HG03060 (cell line): ENCODE data around the gene RGL2.
"Not testable (repeated sequence)": the region's sequence is repeated elsewhere in the genome, so short reads cannot be mapped to it uniquely, and the experiment has no call there.

Experiments
- ATAC-seq: cut with Tn5 transposase; IDR thresholded peaks from one replicate; pipeline ENCODE4 v1.9.1; 2021; ENCODE audit warnings: low read depth, moderate number of reproducible peaks; ENCODE audit not compliant: unreplicated experiment

Gene RGL2

GRCh38 chr6:33275795-33276580 lies 22.8 kb downstream of the RGL2 start:
- not testable (repeated sequence) for ATAC-seq

GRCh38 chr6:33273924-33274902 lies 24.5 kb downstream of the RGL2 start:
- ATAC-seq, result no peak

- no peak for ATAC-seq
Measured at GRCh38 chr6:33273129-33273923, 25.4 kb downstream of the RGL2 start.

GRCh38 chr6:33272275-33273128 lies 26.2 kb downstream of the RGL2 start:
- ATAC-seq, result no peak

DNA sequence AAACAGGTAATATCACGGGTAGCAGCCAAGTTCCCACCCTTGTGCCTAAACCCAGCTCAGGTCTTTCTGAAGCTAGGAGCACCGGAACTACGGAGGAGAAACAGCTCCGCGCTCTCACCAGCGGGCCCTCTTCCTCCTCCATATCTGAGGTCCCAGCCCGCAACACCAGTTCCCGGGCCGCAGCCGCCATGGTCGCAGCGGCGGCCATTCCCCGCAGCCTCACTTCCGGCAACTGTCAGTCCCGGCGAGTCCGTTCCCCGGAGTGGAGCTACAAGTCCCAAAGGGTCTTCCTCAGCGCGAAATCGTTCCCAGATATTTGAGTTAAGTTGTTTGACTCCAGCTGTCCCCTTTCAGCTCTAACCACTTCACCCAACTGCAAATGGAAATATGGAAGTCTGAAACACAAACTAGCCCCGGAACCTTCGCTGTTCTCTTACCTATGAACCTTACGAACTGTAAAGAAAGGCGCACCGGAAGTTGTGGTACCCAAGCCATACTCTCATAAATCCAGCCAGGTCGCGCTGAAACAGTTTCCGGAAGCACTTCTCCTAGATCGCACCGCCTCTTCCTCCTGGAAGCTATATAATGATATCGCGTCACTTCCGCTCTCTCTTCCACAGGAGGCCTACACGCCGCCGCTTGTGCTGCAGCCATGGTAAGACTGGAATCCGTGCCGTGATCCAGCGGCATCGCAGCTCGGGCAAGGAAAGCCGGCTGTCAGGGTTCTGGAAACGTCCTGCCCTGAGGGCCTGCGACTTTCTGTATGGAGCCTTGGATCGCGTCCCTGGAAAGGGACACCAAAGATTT lies 27.1 kb downstream of the RGL2 start, which contains the start of the genes RPS18 and VPS52:
Gene RPS18, plus strand, starts transcription at position 608 of the 807 bp plus-strand sequence. Its CDS starts 45 bp downstream, at position 653.
Gene VPS52, minus strand, starts transcription at position 409 of the 807 bp plus-strand sequence. Its CDS starts 201 bp downstream, at position 208.
- peak; percentile 79 for ATAC-seq

- peak; percentile 13 for ATAC-seq
Measured at GRCh38 chr6:33271117-33271467, 27.6 kb downstream of the RGL2 start.

GRCh38 chr6:33264015-33264414 lies 34.7 kb downstream of the RGL2 start:
- ATAC-seq, result no peak

- ATAC-seq, result not testable (repeated sequence)
Measured at GRCh38 chr6:33262490-33262889, 36.3 kb downstream of the RGL2 start.

GRCh38 chr6:33259032-33259431 lies 39.7 kb downstream of the RGL2 start:
- ATAC-seq, result no peak

- ATAC-seq, result no peak
Measured at GRCh38 chr6:33254591-33254990, 44.2 kb downstream of the RGL2 start.

DNA sequence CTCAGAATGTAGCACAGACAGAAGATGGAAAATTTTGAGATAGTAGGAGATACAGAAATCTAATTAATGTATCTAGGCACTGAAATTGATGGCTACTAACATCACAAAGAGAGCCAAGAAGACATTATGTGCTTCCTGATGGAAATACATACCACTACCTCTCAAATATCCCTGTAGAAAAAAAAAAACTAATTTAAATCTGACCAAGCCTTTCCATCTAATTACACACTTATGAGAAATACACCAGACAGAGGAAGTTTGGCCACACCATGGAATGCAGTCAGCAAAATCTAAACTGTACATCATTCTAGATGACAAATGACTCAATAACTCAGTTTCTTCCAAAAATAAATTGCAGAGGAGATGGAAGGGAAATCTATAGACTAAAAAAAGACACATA lies 46.0 kb downstream of the RGL2 start:
- ATAC-seq, result no peak

DNA sequence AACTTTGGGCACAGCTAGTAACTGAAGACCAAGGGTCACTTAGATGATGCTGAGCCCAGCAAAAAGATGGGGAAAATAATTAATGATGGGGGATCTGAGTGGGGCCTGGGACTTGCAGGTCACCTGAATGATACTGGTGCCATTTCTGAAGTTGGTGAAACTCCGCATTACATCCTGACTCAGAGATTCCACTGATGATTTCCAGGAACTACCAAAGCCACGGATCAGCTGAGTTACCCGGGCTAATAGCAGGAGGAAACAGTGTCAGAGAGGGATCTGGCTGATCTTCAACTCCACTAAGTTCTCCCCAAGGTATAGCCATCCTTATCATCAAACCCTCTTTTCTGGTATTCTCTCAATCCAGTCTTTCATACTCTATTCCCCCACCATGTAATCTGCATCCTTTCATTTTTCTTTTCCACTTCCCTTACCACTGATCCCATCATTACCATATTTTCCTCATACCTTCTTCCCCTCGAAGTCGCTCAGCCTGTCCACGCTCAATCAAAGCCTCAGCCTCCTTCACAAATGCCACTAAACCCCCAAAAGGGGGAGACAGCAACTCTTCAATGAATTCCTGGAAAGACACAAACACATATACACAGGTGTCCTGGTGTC lies 47.2 kb downstream of the RGL2 start:
- no peak for ATAC-seq

DNA sequence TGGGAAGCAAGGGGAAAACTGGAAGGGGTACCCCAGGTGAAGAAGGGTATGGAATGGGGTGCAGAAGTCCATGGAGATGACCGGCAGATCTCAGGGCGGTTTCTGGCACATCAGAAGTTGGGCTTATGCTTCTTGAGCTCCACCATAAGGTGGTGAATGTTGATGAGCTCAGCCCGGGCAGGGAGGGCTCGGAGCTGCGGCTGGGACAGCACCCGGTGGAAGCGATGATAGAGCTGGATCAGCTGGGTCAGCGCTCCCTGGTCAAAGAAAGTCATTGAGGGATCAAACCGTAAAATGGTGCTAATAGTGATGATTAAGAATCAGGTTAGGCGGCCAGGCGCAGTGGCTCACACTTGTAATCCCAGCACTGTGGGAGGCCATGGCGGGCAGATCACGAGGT lies 48.0 kb downstream of the RGL2 start:
- ATAC-seq, result no peak

- ATAC-seq, result no peak
Measured at GRCh38 chr6:33249732-33250630, 48.8 kb downstream of the RGL2 start.

DNA sequence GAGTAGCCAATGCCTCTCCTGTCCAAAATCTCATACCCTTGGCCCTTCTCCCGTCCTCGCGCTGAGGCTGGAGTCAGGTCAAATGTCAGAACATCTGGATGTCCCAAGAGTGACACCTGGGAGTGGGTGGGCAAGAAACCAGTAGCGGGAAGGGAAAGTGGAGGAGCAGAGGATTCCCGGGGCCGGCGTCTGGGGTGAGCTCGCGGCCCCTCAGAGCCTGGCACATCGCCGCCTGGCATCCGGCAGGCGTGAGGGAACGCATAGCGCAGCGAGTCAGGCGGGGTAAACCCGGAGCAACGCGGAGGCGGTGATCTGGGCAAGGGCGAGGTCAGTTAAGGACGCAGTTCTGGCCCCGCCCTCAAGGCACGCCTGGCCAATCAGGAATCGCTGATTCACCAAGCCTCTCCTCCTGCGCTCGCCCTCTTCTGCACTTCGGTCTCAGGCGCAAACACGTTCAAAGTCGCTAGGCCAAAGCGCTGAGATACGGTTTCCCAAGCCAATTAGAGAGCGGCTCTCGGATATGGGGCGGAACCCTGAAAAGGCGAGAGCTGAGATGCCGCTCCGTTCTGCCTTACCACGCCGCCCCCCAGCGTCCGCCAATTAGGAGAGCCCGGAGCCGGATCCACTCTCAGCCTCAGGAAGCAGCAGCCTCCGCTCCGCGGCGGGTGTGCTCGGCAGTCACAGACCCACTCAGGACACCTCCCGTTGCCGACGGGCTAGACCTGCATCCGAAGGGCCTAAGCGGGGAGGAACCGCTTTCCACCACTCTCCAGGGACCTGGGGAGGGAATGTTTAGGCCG lies 49.6 kb downstream of the RGL2 start:
- ATAC-seq, result peak; percentile 86

DNA sequence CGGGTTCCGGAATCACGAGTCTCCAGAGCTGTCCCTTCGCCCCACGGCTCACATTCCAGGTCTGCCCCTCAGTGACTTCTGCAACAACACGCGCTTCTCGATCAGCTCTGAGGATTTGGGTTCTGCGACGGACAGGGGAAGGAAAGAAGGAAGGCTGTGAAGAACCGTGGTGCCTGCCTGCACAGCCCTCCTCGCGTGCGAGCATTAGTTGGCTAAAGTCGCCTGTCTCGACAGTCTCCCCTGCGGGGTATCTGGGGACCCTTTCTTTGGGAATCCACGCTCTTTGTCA lies 50.2 kb downstream of the RGL2 start:
- no peak for ATAC-seq
